Hematopoietic multipotent progenitor cell treated with erythropoietin and hydrocortisone succinate and interleukin-3 and kit ligand, for 8 days (in vitro differentiated cells): ENCODE measurements around the gene GNAT1.
"Not testable (repeated sequence)": the region's sequence is repeated elsewhere in the genome, so short reads cannot be mapped to it uniquely, and the experiment has no call there.

Experiments
- DNase-seq: peaks from one replicate; pipeline ENCODE4 v3.0.0-alpha.2; 2015

The GNAT1 gene

GRCh38 chr3:50203809-50204803, 12.7 kb downstream of the GNAT1 start:
- DNase-seq, result no peak

- DNase-seq, result no peak
Measured at GRCh38 chr3:50204804-50205412, 13.5 kb downstream of the GNAT1 start, which contains the start of gene SLC38A3. Gene SLC38A3, plus strand, starts transcription at chr3:50205271. Its CDS starts 8,929 bp downstream, at chr3:50214200.

- DNase-seq, result no peak
Measured at GRCh38 chr3:50205413-50206276, 14.2 kb downstream of the GNAT1 start.

- no peak for DNase-seq
Measured at GRCh38 chr3:50207359-50208042, 16.1 kb downstream of the GNAT1 start.

- DNase-seq, result no peak
Measured at GRCh38 chr3:50208677-50209344, 17.4 kb downstream of the GNAT1 start.

GRCh38 chr3:50210176-50210509, 18.7 kb downstream of the GNAT1 start:
- no peak for DNase-seq

GRCh38 chr3:50210510-50211367, 19.3 kb downstream of the GNAT1 start:
- DNase-seq, result no peak

- not testable (repeated sequence) for DNase-seq
Measured at GRCh38 chr3:50211368-50211717, 19.9 kb downstream of the GNAT1 start.

- no peak for DNase-seq
Measured at GRCh38 chr3:50211930-50212329, 20.5 kb downstream of the GNAT1 start.

- DNase-seq, result no peak
Measured at GRCh38 chr3:50212502-50212901, 21.1 kb downstream of the GNAT1 start.

- no peak for DNase-seq
Measured at GRCh38 chr3:50212971-50213370, 21.6 kb downstream of the GNAT1 start.

- no peak for DNase-seq
Measured at GRCh38 chr3:50213373-50213772, 22.0 kb downstream of the GNAT1 start.

GRCh38 chr3:50214824-50215223, 23.4 kb downstream of the GNAT1 start:
- no peak for DNase-seq

- no peak for DNase-seq
Measured at GRCh38 chr3:50215529-50215928, 24.1 kb downstream of the GNAT1 start.

- DNase-seq, result no peak
Measured at GRCh38 chr3:50217681-50218080, 26.3 kb downstream of the GNAT1 start.

GRCh38 chr3:50218448-50218847, 27.0 kb downstream of the GNAT1 start:
- DNase-seq, result no peak

GRCh38 chr3:50219285-50219684, 27.9 kb downstream of the GNAT1 start:
- no peak for DNase-seq

- DNase-seq, result no peak
Measured at GRCh38 chr3:50220109-50220508, 28.7 kb downstream of the GNAT1 start.

- no peak for DNase-seq
Measured at GRCh38 chr3:50221051-50221410, 29.6 kb downstream of the GNAT1 start.

- no peak for DNase-seq
Measured at GRCh38 chr3:50221411-50222168, 30.2 kb downstream of the GNAT1 start.

GRCh38 chr3:50222169-50222528, 30.7 kb downstream of the GNAT1 start:
- DNase-seq, result no peak
